IMR-90 (cell line): ENCODE data around the gene HAUS3.

Source experiments
- CHD1 ChIP-seq: IDR thresholded peaks from 2 replicates; pipeline ENCODE4 v1.6.1; 2012; ENCODE audit warnings: low read depth, low read length, improper control_type of control experiment
- CTCF ChIP-seq: conservative IDR thresholded peaks from 2 replicates; pipeline ENCODE4 v1.5.1; 2012; ENCODE audit warnings: mild to moderate bottlenecking, low read depth, low read length, improper control_type of control experiment
- POLR2A ChIP-seq: IDR thresholded peaks from 2 replicates; pipeline ENCODE4 v1.6.1; 2012; ENCODE audit warnings: mild to moderate bottlenecking, low read depth, low read length

GRCh38 chr4:2248044-2248780 is 6.3 kb upstream of the HAUS3 start:
- TF ChIP-seq POLR2A (no peak), CTCF (no peak), CHD1 (no peak)
